ENCODE data around the gene HIC1. TPM values are rescaled to one million over a fixed set of nuclear protein-coding genes. Genes with fewer than 3 reads are reported as not detected.

Gene HIC1
- total and polyA plus RNA-seq, 2 experiments from 2014 or later, result 0.17 to 0.26 TPM

- H3K27ac ChIP-seq (ENCODE audit: low read depth), result no peak overlapping the region
- Mint-ChIP-seq H3K4me3 (no peak overlapping the region), H3K27me3 (ENCODE audit: insufficient read depth, low read depth, poor library complexity) (peaks cover 8% of the 10 kb centered on the region)
Measured at GRCh38 chr17:2034806-2035540, 19.9 kb upstream of the HIC1 start.

More at GRCh38 chr17:2034806-2035540, 19.9 kb upstream of the HIC1 start:
- TF ChIP-seq EZH2 (IDR thresholded peaks at IDR 0.05; ENCODE audit: low read depth, unreplicated experiment) (no peak), STAT1 (IDR thresholded peaks at IDR 0.05; ENCODE audit: unreplicated experiment) (no peak), CREB1 (CRISPR knock-in tag; IDR thresholded peaks at IDR 0.05; ENCODE audit: low read depth) (no peak), CTCF (conservative IDR thresholded peaks at IDR 0.05; ENCODE audit: low read depth in 2 of 2) (no peak), JUNB (IDR thresholded peaks at IDR 0.05; ENCODE audit: unreplicated experiment) (no peak), ZNF462 (CRISPR knock-in tag; IDR thresholded peaks at IDR 0.05) (no peak), POLR2AphosphoS5 (IDR thresholded peaks at IDR 0.05; ENCODE audit: low read depth) (no peak), EZH2phosphoT487 (IDR thresholded peaks at IDR 0.05; ENCODE audit: unreplicated experiment) (no peak), NANOG (IDR thresholded peaks at IDR 0.05; ENCODE audit: borderline replicate concordance) (no peak), ZNF331 (CRISPR knock-in tag; IDR thresholded peaks at IDR 0.05; ENCODE audit: low read depth) (no peak)
- TF ChIP-seq, protein P1, sequence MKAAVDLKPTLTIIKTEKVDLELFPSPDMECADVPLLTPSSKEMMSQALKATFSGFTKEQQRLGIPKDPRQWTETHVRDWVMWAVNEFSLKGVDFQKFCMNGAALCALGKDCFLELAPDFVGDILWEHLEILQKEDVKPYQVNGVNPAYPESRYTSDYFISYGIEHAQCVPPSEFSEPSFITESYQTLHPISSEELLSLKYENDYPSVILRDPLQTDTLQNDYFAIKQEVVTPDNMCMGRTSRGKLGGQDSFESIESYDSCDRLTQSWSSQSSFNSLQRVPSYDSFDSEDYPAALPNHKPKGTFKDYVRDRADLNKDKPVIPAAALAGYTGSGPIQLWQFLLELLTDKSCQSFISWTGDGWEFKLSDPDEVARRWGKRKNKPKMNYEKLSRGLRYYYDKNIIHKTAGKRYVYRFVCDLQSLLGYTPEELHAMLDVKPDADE (IDR thresholded peaks at IDR 0.05), result no peak
- Mint-ChIP-seq H3K4me1 (peaks cover 4% of the 10 kb centered on the region), H3K27ac (no peak overlapping the region), H3K36me3 (ENCODE audit: low read depth) (no peaks in the 10 kb centered on the region; the same call in 2 of the 3 replicates), H3K9me3 (no peaks in the 10 kb centered on the region)
- DNase-seq (ENCODE audit: low spot score) (no peak), ATAC-seq (no peak)
- H3K4me1 ChIP-seq (ENCODE audit: insufficient read depth), result peaks cover 3% of the 10 kb centered on the region; the same call in 1 of the 2 replicates
- H2AFZ ChIP-seq, result no peak overlapping the region
- H3K79me2 ChIP-seq (replicated peaks; ENCODE audit: insufficient read depth), result no peaks in the 10 kb centered on the region
- H3K36me3 ChIP-seq (ENCODE audit: insufficient read depth), result no peaks in the 10 kb centered on the region
- no peaks in the 10 kb centered on the region for H3K27me3 ChIP-seq (ENCODE audit: insufficient read depth)
- H3K9me2 ChIP-seq (ENCODE audit: insufficient read depth), result no peaks in the 10 kb centered on the region
- no peak overlapping the region for H3K4me3 ChIP-seq
- peaks cover 5% of the 10 kb centered on the region for H4K20me1 ChIP-seq (replicated peaks; ENCODE audit: insufficient read depth)
- no peaks in the 10 kb centered on the region for H3F3A ChIP-seq (replicated peaks; ENCODE audit: low read depth)
- H3K4me2 ChIP-seq, result no peak overlapping the region

Measured in GM23338 (cell line).